Calu3 (cell line): ENCODE results near the gene SYNPO. TPM values are rescaled to one million over a fixed set of nuclear protein-coding genes. Genes with fewer than 3 reads are reported as not detected.

Experiments
- BruUV-seq: library from RNA; stranded (reverse); fragments of 400-500 nt; replicated peaks from 2 replicates; lab custom pipeline; 2021; lab: Mats Ljungman, UMichigan
- CTCF ChIA-PET: fragments of 300-600 bp; sonication (Branson Sonifier 250); formaldehyde crosslinking; loops from one replicate; lab custom pipeline; 2022; ENCODE audit warnings: antibody characterized with exemption; lab: Charles Lee
- DNase-seq: peaks from one replicate; pipeline ENCODE4 v3.0.0; 2022
- H3K27ac Mint-ChIP-seq: one replicate; pipeline ENCODE4 v1.8.0; 2022; ENCODE audit warnings: mixed read lengths; ENCODE audit not compliant: unreplicated experiment
- H3K27me3 Mint-ChIP-seq: one replicate; pipeline ENCODE4 v1.8.0; 2022; ENCODE audit warnings: mixed read lengths; ENCODE audit not compliant: unreplicated experiment
- H3K36me3 Mint-ChIP-seq: one replicate; pipeline ENCODE4 v1.8.0; 2022; ENCODE audit warnings: mild to moderate bottlenecking, moderate library complexity, mixed read lengths; ENCODE audit not compliant: insufficient read depth, unreplicated experiment
- H3K4me1 Mint-ChIP-seq: one replicate; pipeline ENCODE4 v1.8.0; 2022; ENCODE audit warnings: mild to moderate bottlenecking, low read depth, mixed read lengths; ENCODE audit not compliant: unreplicated experiment
- H3K4me3 Mint-ChIP-seq: one replicate; pipeline ENCODE4 v1.8.0; 2022; ENCODE audit warnings: mild to moderate bottlenecking, low read depth, moderate library complexity, mixed read lengths; ENCODE audit not compliant: unreplicated experiment
- H3K9me3 Mint-ChIP-seq: one replicate; pipeline ENCODE4 v1.8.0; 2022; ENCODE audit warnings: low read depth, mixed read lengths; ENCODE audit not compliant: unreplicated experiment
- CTCF ChIP-seq: fragments of 200-600 bp; IDR thresholded peaks from one replicate; pipeline ENCODE4 v1.8.0; 2022; ENCODE audit warnings: antibody characterized with exemption; ENCODE audit not compliant: unreplicated experiment
- intact Hi-C: fragments of 100-400 bp; cut with micrococcal nuclease; formaldehyde crosslinking; loops from one replicate; pipeline ENCODE4 v1.10.0; 2022; ENCODE audit not compliant: unreplicated experiment
- total RNA-seq: library from RNA; stranded (reverse); gene quantifications from 2 replicates; pipeline ENCODE4 v1.2.3, GENCODE V29; 2022

Gene SYNPO
- total RNA-seq, 1 experiment from 2014 or later: 0.92 TPM

DNA sequence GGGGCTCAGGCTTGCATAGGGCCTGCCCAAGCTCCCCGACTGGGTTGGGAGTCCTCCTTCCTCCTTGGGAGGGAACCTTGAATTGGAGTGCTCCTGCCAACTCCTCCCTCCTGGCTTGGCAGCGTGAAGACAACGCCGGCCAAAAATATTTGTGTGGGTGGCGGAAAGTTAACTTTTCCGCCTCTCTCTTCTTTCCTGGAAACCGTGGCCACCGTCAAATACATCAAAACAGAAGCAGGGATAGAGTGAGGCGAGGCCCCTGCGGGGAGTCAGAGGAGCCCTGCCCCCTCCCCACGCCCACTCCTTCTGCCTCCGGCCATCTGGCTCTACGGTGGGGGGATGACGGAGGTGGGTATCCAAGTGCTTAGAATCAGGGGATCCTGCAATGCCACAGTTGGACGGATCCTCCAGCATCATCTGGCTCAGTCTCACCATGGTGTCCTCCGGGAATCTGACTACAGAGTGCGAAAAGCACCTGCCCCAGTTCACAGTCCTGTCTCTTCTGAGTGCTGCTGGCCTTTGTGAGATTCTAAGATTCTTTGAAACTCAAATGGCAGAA is 25.2 kb upstream of the SYNPO start:
- no TSS peak for BruUV-seq
- peaks cover 8% of the 10 kb centered on the region for H3K36me3 Mint-ChIP-seq
- intact Hi-C loops: no loop called here
- CTCF ChIA-PET: interaction anchor here (0.5 to 1.8 kb wide), 2 partner anchors 11 to 39 kb away, joined by 3 to 6 read pairs; no protein-coding TSS in a partner anchor
- DNase-seq: peak; percentile 44
- no peak overlapping the region for H3K4me3 Mint-ChIP-seq
- peaks cover 53% of the 10 kb centered on the region for H3K4me1 Mint-ChIP-seq
- peak overlapping the region; percentile 4 for H3K27ac Mint-ChIP-seq
- TF ChIP-seq CTCF: no peak
- no peaks in the 10 kb centered on the region for H3K9me3 Mint-ChIP-seq
- H3K27me3 Mint-ChIP-seq: no peaks in the 10 kb centered on the region

- Mint-ChIP-seq H3K9me3 (no peaks in the 10 kb centered on the region), H3K4me1 (peaks cover 53% of the 10 kb centered on the region), H3K27me3 (no peaks in the 10 kb centered on the region), H3K4me3 (no peak overlapping the region), H3K27ac (peak overlapping the region; percentile 2), H3K36me3 (peaks cover 8% of the 10 kb centered on the region)
- intact Hi-C loops: loop anchor here (1.0 kb wide), 1 partner anchor 21 kb away; no protein-coding TSS in a partner anchor
- no TSS peak for BruUV-seq
- no peak for TF ChIP-seq CTCF
- CTCF ChIA-PET: interaction anchor here (1.8 kb wide), 1 partner anchor 11 kb away, joined by 6 read pairs; no protein-coding TSS in a partner anchor
- peak; percentile 71 for DNase-seq
Measured at GRCh38 chr5:150616024-150616470, 24.4 kb upstream of the SYNPO start.

- CTCF ChIA-PET: interaction anchor here (1.8 kb wide), 1 partner anchor 10 kb away, joined by 6 read pairs; no protein-coding TSS in a partner anchor
- BruUV-seq: no TSS peak
- no peaks in the 10 kb centered on the region for H3K9me3 Mint-ChIP-seq
- no peak for DNase-seq
- TF ChIP-seq CTCF: no peak
- no peaks in the 10 kb centered on the region for H3K27me3 Mint-ChIP-seq
- intact Hi-C loops: loop anchor here (1.0 kb wide), 1 partner anchor 21 kb away; no protein-coding TSS in a partner anchor
- peaks cover 8% of the 10 kb centered on the region for H3K36me3 Mint-ChIP-seq
- peak overlapping the region; percentile 2 for H3K27ac Mint-ChIP-seq
- H3K4me3 Mint-ChIP-seq: no peak overlapping the region
- peaks cover 53% of the 10 kb centered on the region for H3K4me1 Mint-ChIP-seq
Measured at GRCh38 chr5:150616506-150616905, 24.0 kb upstream of the SYNPO start.

DNA sequence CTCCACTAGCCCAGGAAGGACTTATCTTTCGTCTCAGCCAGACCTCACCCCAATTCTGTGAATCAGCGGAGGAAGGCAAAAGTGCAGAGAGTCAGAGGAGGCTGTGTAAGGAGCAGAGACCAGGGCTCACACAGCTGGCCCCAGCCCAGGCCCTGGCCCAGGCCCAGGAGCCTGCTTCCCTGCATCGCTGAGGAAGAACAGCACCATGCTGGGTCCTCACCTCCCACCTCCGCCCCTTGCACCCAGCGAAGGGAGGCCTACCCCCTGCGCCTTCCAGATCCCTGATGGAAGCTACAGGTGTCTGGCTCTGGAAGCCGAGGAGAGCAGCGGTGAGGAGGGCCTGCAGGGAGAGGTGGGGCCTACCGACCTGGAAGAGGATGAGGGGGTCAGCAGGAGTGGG is 22.3 kb upstream of the SYNPO start:
- BruUV-seq: no TSS peak
- intact Hi-C loops: no loop called here
- Mint-ChIP-seq H3K9me3 (no peaks in the 10 kb centered on the region), H3K27ac (no peak overlapping the region), H3K36me3 (peaks cover 8% of the 10 kb centered on the region), H3K4me3 (no peak overlapping the region), H3K4me1 (peaks cover 41% of the 10 kb centered on the region), H3K27me3 (peaks cover 8% of the 10 kb centered on the region)
- no peak for DNase-seq
- no peak for TF ChIP-seq CTCF
- CTCF ChIA-PET: interaction anchor here (0.6 kb wide), 1 partner anchor 101 kb away, joined by 3 read pairs; no protein-coding TSS in a partner anchor
